Endodermal cell (in vitro differentiated cells): ENCODE results near the gene CBL. TPM values are rescaled to one million over a fixed set of nuclear protein-coding genes. Genes with fewer than 3 reads are reported as not detected.
A peak's percentile ranks its signal among the peaks of the same experiment; 100 is the strongest.

ENCODE experiments used
- DNase-seq: peaks from one replicate; pipeline ENCODE4 v3.0.0-alpha.2; 2017
- H3K27ac ChIP-seq: 2 replicates; pipeline ENCODE4 v1.5.1; 2013; ENCODE audit warnings: mild to moderate bottlenecking, low read depth, low read length, moderate library complexity
- H3K27me3 ChIP-seq: 2 replicates; pipeline ENCODE4 v1.6.1; 2013; ENCODE audit warnings: mild to moderate bottlenecking, low read length, moderate library complexity; ENCODE audit not compliant: insufficient read depth, control insufficient read depth, poor library complexity, severe bottlenecking
- H3K36me3 ChIP-seq: 2 replicates; pipeline ENCODE4 v1.7.0; 2013; ENCODE audit warnings: mild to moderate bottlenecking, low read length, moderate library complexity; ENCODE audit not compliant: control insufficient read depth, insufficient read depth
- H3K4me1 ChIP-seq: one replicate; pipeline ENCODE4 v1.7.0; 2013; ENCODE audit warnings: low read length; ENCODE audit not compliant: control insufficient read depth, insufficient read depth
- H3K4me3 ChIP-seq: 2 replicates; pipeline ENCODE4 v1.5.1; 2013; ENCODE audit warnings: mild to moderate bottlenecking, low read length, moderate library complexity
- H3K9ac ChIP-seq: 2 replicates; pipeline ENCODE4 v1.6.1; 2013; ENCODE audit warnings: mild to moderate bottlenecking, low read length, moderate library complexity; ENCODE audit not compliant: poor library complexity, severe bottlenecking; ENCODE audit errors: extremely low read depth
- H3K9me3 ChIP-seq: 2 replicates; pipeline ENCODE4 v1.6.1; 2013; ENCODE audit warnings: mild to moderate bottlenecking, low read length, moderate library complexity; ENCODE audit not compliant: control insufficient read depth
- H3K27ac Mint-ChIP-seq: 2 replicates; pipeline ENCODE4 v1.8.0; 2020; ENCODE audit warnings: mixed read lengths
- H3K27me3 Mint-ChIP-seq: 2 replicates; pipeline ENCODE4 v1.8.0; 2021; ENCODE audit warnings: mild to moderate bottlenecking, mixed read lengths; ENCODE audit not compliant: insufficient read depth
- H3K36me3 Mint-ChIP-seq: 2 replicates; pipeline ENCODE4 v1.8.0; 2020; ENCODE audit warnings: low read depth, mixed read lengths
- H3K4me1 Mint-ChIP-seq: 2 replicates; pipeline ENCODE4 v1.8.0; 2020; ENCODE audit warnings: mixed read lengths
- H3K4me3 Mint-ChIP-seq: 2 replicates; pipeline ENCODE4 v1.8.0; 2020; ENCODE audit warnings: mild to moderate bottlenecking, moderate library complexity, mixed read lengths
- H3K9me3 Mint-ChIP-seq: 2 replicates; pipeline ENCODE4 v1.8.0; 2020; ENCODE audit warnings: mild to moderate bottlenecking, mixed read lengths
- WGBS, 2 experiments: methylation state at CpG; one replicate each; pipeline versions ENCODE4 v1.1.5 to v1.1.7; 2013; ENCODE audit warnings: missing lambda C conversion rate in 2 of 2, mixed read lengths in 1 of 2; ENCODE audit not compliant: insufficient coverage in 1 of 2, insufficient read length in 1 of 2; 5-methylcytosine and 5-hydroxymethylcytosine counted together
- total RNA-seq, 2 donors: library from RNA; stranded (reverse); fragmentation: NEBNext Ultra II Directional in 1 of 2; extraction: Animal tissue kit (Norgen Biotek cat#: 25700) in 1 of 2; gene quantifications; 2 replicates in 1 of 2; 3 replicates in 1 of 2; pipeline ENCODE4 v1.2.1, GENCODE V29; 2021
- TF ChIP-seq, protein P1 (sequence below): fragments of 200-600 bp; sonication (generic); conservative IDR thresholded peaks from 2 replicates; pipeline ENCODE4 v1.5.0; 2021; ENCODE audit warnings: antibody characterized with exemption, mild to moderate bottlenecking

Gene CBL
- total RNA-seq, 2 donors from 2014 or later, result 40.3 to 52.7 TPM

DNA sequence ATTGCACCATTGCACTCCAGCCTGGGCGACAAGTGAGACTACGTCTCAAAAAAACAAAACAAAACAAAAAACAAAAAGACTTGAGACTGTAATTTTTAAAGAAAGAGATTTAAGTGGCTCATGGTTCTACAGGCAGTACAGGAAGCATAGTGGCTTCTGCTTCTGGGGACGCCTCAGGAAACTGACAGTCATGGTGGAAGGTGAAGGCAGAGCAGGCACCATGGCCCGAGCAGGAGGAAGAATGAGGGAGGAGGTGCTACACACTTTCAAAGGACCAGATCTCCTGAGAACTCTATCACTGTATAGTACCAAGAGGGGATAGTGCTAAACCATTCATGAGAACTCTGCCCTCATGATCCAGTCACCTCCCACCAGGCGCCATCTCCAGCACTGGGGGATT is 52.0 kb downstream of the CBL start:
- Histone ChIP-seq H3K9me3 (no peaks in the 10 kb centered on the region), H3K9ac (no peak overlapping the region), H3K4me1 (no peaks in the 10 kb centered on the region), H3K36me3 (no peaks in the 10 kb centered on the region), H3K27ac (no peak overlapping the region), H3K4me3 (no peak overlapping the region), H3K27me3 (no peaks in the 10 kb centered on the region)
- peaks cover 8% of the 10 kb centered on the region for H3K36me3 Mint-ChIP-seq
- no peaks in the 10 kb centered on the region for H3K27me3 Mint-ChIP-seq
- peak; percentile 46 for DNase-seq
- H3K27ac Mint-ChIP-seq, result peak overlapping the region; percentile 13
- H3K9me3 Mint-ChIP-seq, result no peaks in the 10 kb centered on the region
- TF ChIP-seq, protein P1, sequence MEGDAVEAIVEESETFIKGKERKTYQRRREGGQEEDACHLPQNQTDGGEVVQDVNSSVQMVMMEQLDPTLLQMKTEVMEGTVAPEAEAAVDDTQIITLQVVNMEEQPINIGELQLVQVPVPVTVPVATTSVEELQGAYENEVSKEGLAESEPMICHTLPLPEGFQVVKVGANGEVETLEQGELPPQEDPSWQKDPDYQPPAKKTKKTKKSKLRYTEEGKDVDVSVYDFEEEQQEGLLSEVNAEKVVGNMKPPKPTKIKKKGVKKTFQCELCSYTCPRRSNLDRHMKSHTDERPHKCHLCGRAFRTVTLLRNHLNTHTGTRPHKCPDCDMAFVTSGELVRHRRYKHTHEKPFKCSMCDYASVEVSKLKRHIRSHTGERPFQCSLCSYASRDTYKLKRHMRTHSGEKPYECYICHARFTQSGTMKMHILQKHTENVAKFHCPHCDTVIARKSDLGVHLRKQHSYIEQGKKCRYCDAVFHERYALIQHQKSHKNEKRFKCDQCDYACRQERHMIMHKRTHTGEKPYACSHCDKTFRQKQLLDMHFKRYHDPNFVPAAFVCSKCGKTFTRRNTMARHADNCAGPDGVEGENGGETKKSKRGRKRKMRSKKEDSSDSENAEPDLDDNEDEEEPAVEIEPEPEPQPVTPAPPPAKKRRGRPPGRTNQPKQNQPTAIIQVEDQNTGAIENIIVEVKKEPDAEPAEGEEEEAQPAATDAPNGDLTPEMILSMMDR, result no peak
- 84 to 100% methylated on average over 1 to 4 of the region's 5 CpGs for WGBS, 2 experiments
- peaks cover 17% of the 10 kb centered on the region for H3K4me1 Mint-ChIP-seq
- no peak overlapping the region for H3K4me3 Mint-ChIP-seq

DNA sequence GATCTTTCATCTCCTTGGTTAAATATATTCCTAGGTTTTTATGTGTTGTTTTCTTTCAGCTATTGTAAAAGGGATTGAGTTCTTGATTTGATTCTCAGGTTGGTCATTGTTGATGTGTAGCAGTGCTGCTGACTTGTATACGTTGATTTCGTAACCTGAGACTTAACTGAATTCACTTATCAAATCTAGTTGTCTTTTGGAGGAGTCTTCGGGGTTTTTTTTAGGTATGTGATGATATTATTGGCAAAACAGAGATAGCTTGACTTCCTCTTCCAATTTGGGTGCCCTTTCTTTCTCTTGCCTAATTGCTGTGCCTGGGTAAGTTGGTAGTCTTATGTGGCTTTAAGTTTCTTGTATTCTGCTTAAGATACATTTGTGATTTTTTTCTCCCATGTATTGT is 52.8 kb downstream of the CBL start:
- no peaks in the 10 kb centered on the region for H3K27me3 ChIP-seq
- H3K4me3 ChIP-seq, result no peak overlapping the region
- no peak for DNase-seq
- Mint-ChIP-seq H3K9me3 (no peaks in the 10 kb centered on the region), H3K36me3 (peaks cover 6% of the 10 kb centered on the region), H3K27ac (no peak overlapping the region), H3K27me3 (no peaks in the 10 kb centered on the region), H3K4me1 (peaks cover 17% of the 10 kb centered on the region), H3K4me3 (no peak overlapping the region)
- TF ChIP-seq, protein P1, result no peak
- H3K9me3 ChIP-seq, result no peaks in the 10 kb centered on the region
- H3K27ac ChIP-seq, result no peak overlapping the region
- H3K36me3 ChIP-seq, result no peaks in the 10 kb centered on the region
- H3K4me1 ChIP-seq, result no peaks in the 10 kb centered on the region
- H3K9ac ChIP-seq, result no peak overlapping the region
- 100% methylated on average over 3 of the region's 3 CpGs; no CpG with 5 or more reads in 1 of the 2 experiments for WGBS, 2 experiments

DNA sequence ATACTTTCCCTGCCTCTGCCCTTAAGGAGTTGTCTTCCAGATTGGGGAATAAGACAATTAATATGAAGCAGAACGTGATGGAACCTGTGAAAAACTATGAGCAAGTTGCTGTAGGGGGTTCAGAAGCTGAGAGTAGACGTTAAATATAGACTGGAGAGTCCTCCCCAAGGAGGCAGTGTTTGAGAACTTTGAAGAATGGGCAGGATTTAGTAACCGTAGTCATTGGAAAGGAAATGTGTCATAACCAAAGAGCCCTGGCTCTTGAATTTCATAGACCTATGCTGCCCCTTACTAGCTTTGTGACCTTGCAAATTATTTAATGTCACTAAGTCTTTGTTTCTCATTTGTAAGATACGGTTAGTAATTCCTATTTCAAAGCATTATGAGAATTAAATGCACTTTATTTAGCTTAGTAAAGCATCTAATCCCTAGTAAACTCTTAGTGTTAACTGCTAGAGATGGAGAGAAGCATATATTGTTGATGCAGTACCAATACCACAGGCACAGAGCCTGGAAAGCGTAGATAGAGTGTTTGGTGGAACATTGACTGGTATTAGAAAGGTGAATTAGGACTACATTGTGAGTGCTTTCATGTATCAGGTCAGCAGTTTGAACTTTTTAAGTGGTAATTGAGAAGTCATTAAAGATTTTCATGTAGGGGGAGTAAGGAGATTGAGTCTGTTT is 56.7 kb downstream of the CBL start:
- 86 to 87% methylated on average over 3 to 4 of the region's 5 CpGs for WGBS, 2 experiments
- H3K9me3 Mint-ChIP-seq, result no peaks in the 10 kb centered on the region
- no peaks in the 10 kb centered on the region for H3K4me1 ChIP-seq
- H3K27ac ChIP-seq, result no peak overlapping the region
- no peaks in the 10 kb centered on the region for H3K36me3 Mint-ChIP-seq
- no peaks in the 10 kb centered on the region for H3K9me3 ChIP-seq
- H3K9ac ChIP-seq, result no peak overlapping the region
- no peak overlapping the region for H3K4me3 ChIP-seq
- H3K27ac Mint-ChIP-seq, result no peak overlapping the region
- no peaks in the 10 kb centered on the region for H3K36me3 ChIP-seq
- TF ChIP-seq, protein P1, result no peak
- no peak overlapping the region for H3K4me3 Mint-ChIP-seq
- H3K4me1 Mint-ChIP-seq, result peaks cover 10% of the 10 kb centered on the region
- DNase-seq, result no peak
- H3K27me3 ChIP-seq, result no peaks in the 10 kb centered on the region
- H3K27me3 Mint-ChIP-seq, result no peaks in the 10 kb centered on the region
